Skin of body (tissue), 3 donors: ENCODE results near the gene ADD3. TPM values are rescaled to one million over a fixed set of nuclear protein-coding genes. Genes with fewer than 3 reads are reported as not detected.

ENCODE experiments used
- DNase-seq: peaks from one replicate; lab custom pipeline; 2025; lab: John Stamatoyannopoulos, UW
- small RNA-seq: library from RNA; depleted of rRNA; stranded (forward); fragments of <200 nt; gene quantifications from one replicate; pipeline ENCODE3, GENCODE V24; 2014; ENCODE audit warnings: low replicate concordance
- total RNA-seq: library from RNA; depleted of rRNA; stranded (reverse); fragments of >200 nt; gene quantifications from one replicate; pipeline ENCODE4 v1.2.3, GENCODE V29; 2014

The ADD3 gene
- total RNA-seq, 1 donor from 2014 or later, result 213 TPM

DNA sequence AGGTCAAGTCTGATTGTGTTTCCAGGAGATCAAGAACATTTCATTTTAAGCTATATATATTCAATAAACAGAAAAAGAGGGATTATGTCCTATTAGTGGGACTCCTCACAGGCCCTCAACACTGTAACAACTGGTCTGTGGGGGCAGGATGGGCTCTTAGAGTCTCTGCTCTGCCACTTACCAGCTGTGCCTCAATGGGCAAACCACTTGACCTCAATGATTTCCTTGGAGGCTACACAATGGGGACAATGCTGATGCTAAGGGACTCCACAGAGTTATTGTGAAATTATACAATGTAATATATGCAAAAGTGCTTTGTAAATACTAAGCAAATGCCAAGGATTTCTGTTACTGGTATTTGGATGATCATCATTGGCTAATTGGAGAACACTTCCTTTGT is 166.4 kb downstream of the ADD3 start:
- no peak for DNase-seq

DNA sequence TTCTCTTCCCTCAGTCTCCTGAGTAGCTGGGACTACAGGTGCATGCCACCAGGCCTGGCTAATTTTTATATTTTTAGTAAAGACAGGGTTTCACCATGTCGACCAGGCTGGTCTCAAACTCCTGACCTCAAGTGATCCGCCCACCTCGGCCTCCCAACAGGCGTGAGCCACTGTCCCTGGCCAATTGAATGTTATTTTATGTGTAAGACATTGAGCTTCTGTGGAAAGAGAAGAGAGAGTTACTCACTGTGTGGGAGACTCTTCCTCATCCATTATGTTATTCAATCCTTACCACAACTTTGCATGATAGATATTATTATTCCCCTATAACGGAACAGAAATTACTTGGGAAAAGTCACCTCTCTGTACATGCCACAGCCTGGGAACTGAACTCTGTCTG is 167.0 kb downstream of the ADD3 start:
- no peak for DNase-seq

GRCh38 chr10:110175406-110175805 is 167.6 kb downstream of the ADD3 start:
- no peak for DNase-seq

DNA sequence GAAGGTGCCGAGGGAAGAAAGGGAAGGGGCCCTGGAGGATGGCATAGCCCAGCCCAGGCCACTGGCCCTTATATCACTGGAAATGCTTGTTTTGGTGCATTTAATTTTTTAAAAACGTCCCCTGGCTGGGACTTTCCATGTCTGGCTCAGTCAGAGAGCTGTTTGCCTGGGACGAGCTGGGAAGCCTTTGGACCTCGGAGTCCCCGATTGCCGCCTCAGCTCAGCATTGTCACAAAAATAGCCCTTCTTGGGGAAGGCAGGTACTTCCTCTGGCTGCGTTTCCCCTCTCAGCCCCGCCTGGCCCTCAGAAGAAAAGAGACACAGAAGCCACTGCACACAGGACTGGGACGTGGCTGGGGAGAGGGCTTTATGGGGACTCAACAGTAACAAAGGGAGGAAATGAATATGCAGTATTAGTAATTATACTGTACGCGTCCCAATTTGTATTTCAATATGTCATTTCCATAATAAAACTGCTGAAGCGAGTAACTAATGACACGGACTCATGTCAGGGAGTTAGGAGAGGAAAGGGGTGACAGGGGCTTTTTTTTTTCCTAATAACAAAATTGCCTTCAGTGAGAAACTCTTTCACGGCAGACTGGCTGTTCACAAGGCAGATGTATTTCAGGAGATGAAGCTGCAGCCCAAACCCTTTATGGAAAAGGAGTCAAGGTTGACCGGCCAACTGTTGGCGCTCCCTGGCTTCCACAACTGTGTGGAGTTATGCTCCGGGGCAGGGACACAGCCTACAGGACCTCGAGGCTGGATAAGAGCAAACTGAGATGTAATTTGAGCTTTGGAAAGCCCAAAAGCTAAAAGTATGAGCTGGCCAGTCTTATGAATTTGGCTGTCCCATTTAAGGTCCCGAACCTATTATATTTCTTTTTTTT is 168.6 kb downstream of the ADD3 start:
- DNase-seq, result no peak

DNA sequence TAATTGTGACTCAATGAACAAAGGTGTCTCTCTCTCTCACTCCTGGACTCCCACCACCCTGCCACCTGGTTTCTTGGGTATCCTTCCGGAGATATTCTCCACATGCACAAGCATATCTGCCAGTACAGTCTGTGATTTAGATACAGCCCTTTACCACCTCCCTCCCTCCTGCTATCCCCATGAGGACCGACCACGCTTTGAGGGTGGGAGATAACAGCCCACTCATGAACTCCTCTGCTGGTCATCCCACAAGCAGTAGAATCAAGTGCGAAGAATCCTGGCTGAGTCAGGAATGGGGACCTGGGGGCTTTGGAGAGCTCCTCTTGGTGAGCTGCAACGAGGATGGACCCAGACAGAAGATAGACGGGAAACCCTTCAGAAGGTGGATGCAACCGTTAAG is 171.4 kb downstream of the ADD3 start:
- DNase-seq, result no peak

- no peak for DNase-seq
Observed at GRCh38 chr10:110181451-110181850, 173.7 kb downstream of the ADD3 start.

GRCh38 chr10:110181911-110182310 is 174.1 kb downstream of the ADD3 start:
- DNase-seq, result no peak

DNA sequence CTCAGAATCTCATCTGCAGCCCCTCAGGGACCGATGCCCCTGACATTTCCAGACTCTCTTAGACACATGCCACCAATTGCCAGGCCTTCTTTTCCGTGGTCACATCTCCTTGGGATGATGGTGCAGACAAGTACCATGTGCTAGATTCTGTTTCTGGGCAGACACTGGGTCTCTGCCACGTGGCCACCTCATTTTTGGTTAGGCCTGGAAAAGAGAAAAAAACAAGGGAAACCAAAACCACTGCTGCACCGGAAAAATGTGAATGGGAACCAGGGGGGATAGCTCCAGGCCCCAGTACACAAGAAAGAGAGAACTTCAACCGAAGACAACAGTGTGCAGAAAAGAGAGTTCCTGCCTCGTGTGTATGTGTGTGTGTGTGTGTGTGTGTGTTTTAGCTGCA is 176.6 kb downstream of the ADD3 start:
- DNase-seq, result no peak

Small RNA genes lying within 50 kb of the gene (small RNA-seq; reads per million reads assigned to genes)
- gene SNRPGP12, result not detected

Other genes with a start within 250 kb of the ADD3 start
- 94.6 TPM for gene XPNPEP1, start 84.5 kb upstream of the ADD3 start, total RNA-seq
- gene MXI1, start 199.6 kb downstream of the ADD3 start, total RNA-seq, result 44.5 TPM